ENCODE data around the gene SLC17A2.

- no peak for TF ChIP-seq POLR2AphosphoS5 (IDR thresholded peaks at IDR 0.05; ENCODE audit: low read depth, low read length)
- TF ChIP-seq POLR2A (IDR thresholded peaks at IDR 0.05; ENCODE audit: low read depth, low read length) = no peak
- no peak for TF ChIP-seq TAF1 (IDR thresholded peaks at IDR 0.05; ENCODE audit: low read depth, low read length)
- no peak for TF ChIP-seq SPI1 (IDR thresholded peaks at IDR 0.05; ENCODE audit: low read depth, low read length)
Observed at GRCh38 chr6:25949695-25950094, 19.2 kb upstream of the SLC17A2 start.

Measured in GM12891 (cell line).